SK-N-SH (cell line): Measurements from ENCODE around the gene MAMDC4. TPM values are rescaled to one million over a fixed set of nuclear protein-coding genes. Genes with fewer than 3 reads are reported as not detected.

Experiments used
- CTCF ChIA-PET: fragments of 300-600, 350-600 bp; formaldehyde crosslinking; extraction: SDS; loops from one replicate; lab custom pipeline; 2021; lab: Yijun Ruan, JAX
- POLR2A ChIA-PET: fragments of 350-600 bp; sonication (Branson Sonifier 250); formaldehyde crosslinking; extraction: SDS; loops from one replicate; lab custom pipeline; 2020; ENCODE audit warnings: antibody characterized with exemption, inconsistent platforms; lab: Yijun Ruan, JAX
- DNase-seq: peaks from one replicate; pipeline ENCODE4 v3.0.0; 2012
- H2AFZ ChIP-seq: fragments of 200-600 bp; sonication (generic); 2 replicates; pipeline ENCODE4 v1.8.1; 2016; ENCODE audit warnings: antibody characterized with exemption, mild to moderate bottlenecking, low read depth
- H3F3A ChIP-seq: fragments of 200-600 bp; sonication (generic); replicated peaks from 2 replicates; pipeline ENCODE3; 2016; ENCODE audit warnings: antibody characterized with exemption, mild to moderate bottlenecking; ENCODE audit not compliant: insufficient read depth
- H3K27ac ChIP-seq, 2 experiments: fragments of 200-500 bp in 1 of 2; fragments of 200-600 bp in 1 of 2; sonication (Bioruptor generic) in 1 of 2; sonication (generic), shearing (Covaris generic) in 1 of 2; 2 replicates each; pipeline versions ENCODE4 v1.5.1 to v1.6.1; 2014 to 2016; ENCODE audit warnings: low read depth in 2 of 2, inconsistent platforms in 1 of 2, low read length in 1 of 2, mild to moderate bottlenecking in 1 of 2, mixed read lengths in 1 of 2
- H3K27me3 ChIP-seq: fragments of 200-600 bp; sonication (generic), shearing (Covaris generic); 2 replicates; pipeline ENCODE4 v1.6.1; 2016; ENCODE audit warnings: mixed run types; ENCODE audit not compliant: insufficient read depth
- H3K36me3 ChIP-seq, 2 experiments: fragments of 200-500 bp in 1 of 2; fragments of 200-600 bp in 1 of 2; sonication (Bioruptor generic) in 1 of 2; sonication (generic) in 1 of 2; replicated peaks in 1 of 2; 2 replicates each; pipeline versions ENCODE3 to v1.5.1; 2014 to 2016; ENCODE audit warnings: low read length in 1 of 2, mild to moderate bottlenecking in 1 of 2; ENCODE audit not compliant: insufficient read depth in 2 of 2, control insufficient read depth in 1 of 2
- H3K4me1 ChIP-seq, 2 experiments: fragments of 200-500 bp in 1 of 2; fragments of 200-600 bp in 1 of 2; sonication (Bioruptor generic) in 1 of 2; sonication (generic), shearing (Covaris generic) in 1 of 2; 2 replicates each; pipeline versions ENCODE4 v1.5.1 to v1.6.1; 2014 to 2016; ENCODE audit warnings: low read depth in 1 of 2, low read length in 1 of 2, mixed run types in 1 of 2; ENCODE audit not compliant: insufficient read depth in 2 of 2, control insufficient read depth in 1 of 2
- H3K4me2 ChIP-seq: fragments of 200-600 bp; sonication (generic), shearing (Covaris generic); 2 replicates; pipeline ENCODE4 v1.6.1; 2017; ENCODE audit warnings: mixed run types
- H3K4me3 ChIP-seq, 2 experiments: fragments of 200-500 bp in 1 of 2; fragments of 200-600 bp in 1 of 2; sonication (Bioruptor generic) in 1 of 2; sonication (generic), shearing (Covaris generic) in 1 of 2; 2 replicates each; pipeline versions ENCODE4 v1.5.1 to v1.8.1; 2014 to 2016; ENCODE audit warnings: low read depth in 2 of 2, inconsistent platforms in 1 of 2, low read length in 1 of 2, mild to moderate bottlenecking in 1 of 2, mixed read lengths in 1 of 2, moderate library complexity in 1 of 2
- H3K79me2 ChIP-seq: fragments of 200-600 bp; sonication (generic); 2 replicates; pipeline ENCODE4 v1.8.1; 2017; ENCODE audit warnings: mild to moderate bottlenecking; ENCODE audit not compliant: insufficient read depth
- H3K9ac ChIP-seq: fragments of 200-600 bp; sonication (generic); 2 replicates; pipeline ENCODE4 v1.6.1; 2017; ENCODE audit warnings: mixed run types
- H3K9me2 ChIP-seq: fragments of 200-600 bp; sonication (generic); 2 replicates; pipeline ENCODE4 v1.6.1; 2017; ENCODE audit warnings: mixed run types
- H3K9me3 ChIP-seq: fragments of 200-600 bp; sonication (generic); 2 replicates; pipeline ENCODE4 v1.6.1; 2017; ENCODE audit warnings: mixed run types, mild to moderate bottlenecking, moderate library complexity
- H4K20me1 ChIP-seq: fragments of 200-600 bp; sonication (generic); 2 replicates; pipeline ENCODE4 v1.6.1; 2017; ENCODE audit warnings: mild to moderate bottlenecking, mixed run types; ENCODE audit not compliant: insufficient read depth
- CHD2 ChIP-seq: fragments of 150-350 bp; IDR thresholded peaks from 2 replicates; pipeline ENCODE4 v1.6.1; 2018; ENCODE audit warnings: low read length; ENCODE audit not compliant: partially characterized antibody
- EP300 ChIP-seq, 2 experiments: IDR thresholded peaks; 2 replicates each; pipeline versions ENCODE4 v1.4.0 to v1.6.1; 2012; ENCODE audit warnings: borderline replicate concordance in 1 of 2, low read depth in 1 of 2, low read length in 1 of 2
- FOSL2 ChIP-seq: IDR thresholded peaks from 2 replicates; pipeline ENCODE4 v1.4.0; 2012; ENCODE audit warnings: low read depth, mild to moderate bottlenecking, moderate library complexity, borderline replicate concordance
- GABPA ChIP-seq: IDR thresholded peaks from 2 replicates; pipeline ENCODE4 v1.4.0; 2012; ENCODE audit warnings: low read depth, mild to moderate bottlenecking
- MAX ChIP-seq: IDR thresholded peaks from 2 replicates; pipeline ENCODE4 v1.4.0; 2012; ENCODE audit warnings: low read depth
- POLR2AphosphoS5 ChIP-seq: IDR thresholded peaks from 2 replicates; pipeline ENCODE4 v1.6.1; 2012; ENCODE audit warnings: low read depth, low read length
- SIN3A ChIP-seq: IDR thresholded peaks from 2 replicates; pipeline ENCODE4 v1.6.1; 2012; ENCODE audit warnings: low read depth, mild to moderate bottlenecking, low read length, moderate library complexity, borderline replicate concordance
- TEAD4 ChIP-seq: IDR thresholded peaks from 2 replicates; pipeline ENCODE4 v1.4.0; 2012; ENCODE audit warnings: mild to moderate bottlenecking, borderline replicate concordance; ENCODE audit not compliant: insufficient read depth
- YY1 ChIP-seq: IDR thresholded peaks from 2 replicates; pipeline ENCODE4 v1.4.0; 2012; ENCODE audit warnings: low read depth, mild to moderate bottlenecking
- WGBS: methylation state at CpG from one replicate; pipeline ENCODE4 v1.1.6; 2017; ENCODE audit warnings: low lambda C conversion rate; 5-methylcytosine and 5-hydroxymethylcytosine counted together
- polyA plus RNA-seq, 3 experiments: library from polyadenylated mRNA; depleted of rRNA; stranded (reverse); fragments of >200 nt; gene quantifications; 2 replicates each; pipeline ENCODE4 v1.2.3, GENCODE V29; 2012
- TF ChIP-seq, protein P1 (sequence below): IDR thresholded peaks from 2 replicates; pipeline ENCODE4; 2012
- TF ChIP-seq, protein P2 (sequence below): fragments of 150-350 bp; IDR thresholded peaks from 2 replicates; pipeline ENCODE4 v1.6.1; 2017; ENCODE audit warnings: antibody characterized with exemption, low read length, low read depth, borderline replicate concordance

MAMDC4 gene
- polyA plus RNA-seq, 1 of the 3 experiments (the other 2 are of a cell fraction): 4.2 TPM

DNA sequence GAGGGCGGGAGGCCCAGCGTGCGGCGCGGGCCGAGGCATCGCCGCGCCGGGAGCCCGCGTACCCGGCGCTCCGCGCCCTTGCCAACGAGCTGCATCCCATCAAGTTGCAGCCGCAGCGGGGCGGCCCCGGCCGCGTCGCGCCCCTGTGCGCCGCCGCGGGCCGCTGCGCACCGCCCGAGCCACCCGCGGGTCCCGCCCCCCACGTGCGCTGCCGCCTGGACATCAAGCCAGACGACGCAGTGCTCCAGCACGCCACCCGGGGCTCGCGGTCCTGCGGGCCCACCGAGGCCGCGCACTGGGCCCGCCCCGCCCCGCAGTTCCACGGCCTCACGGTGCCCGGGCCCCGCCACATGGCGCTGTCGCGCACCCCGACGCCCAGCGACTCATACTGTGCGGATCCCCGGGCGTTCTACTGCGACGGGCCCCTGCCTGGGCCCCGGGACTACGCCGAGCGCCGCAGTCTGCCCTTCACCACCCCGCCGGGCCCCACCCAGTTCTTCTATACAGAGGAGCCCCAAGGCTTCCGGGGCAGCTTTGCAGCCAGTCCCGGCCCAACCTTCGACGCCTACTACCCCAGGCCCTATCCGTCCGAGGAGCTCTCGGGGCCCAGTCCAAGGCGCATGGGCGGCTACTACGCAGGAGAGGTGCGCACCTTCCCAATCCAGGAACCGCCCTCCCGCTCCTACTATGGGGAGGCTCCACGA, 7.2 kb upstream of the MAMDC4 start (continued):
- TF ChIP-seq, protein P1, sequence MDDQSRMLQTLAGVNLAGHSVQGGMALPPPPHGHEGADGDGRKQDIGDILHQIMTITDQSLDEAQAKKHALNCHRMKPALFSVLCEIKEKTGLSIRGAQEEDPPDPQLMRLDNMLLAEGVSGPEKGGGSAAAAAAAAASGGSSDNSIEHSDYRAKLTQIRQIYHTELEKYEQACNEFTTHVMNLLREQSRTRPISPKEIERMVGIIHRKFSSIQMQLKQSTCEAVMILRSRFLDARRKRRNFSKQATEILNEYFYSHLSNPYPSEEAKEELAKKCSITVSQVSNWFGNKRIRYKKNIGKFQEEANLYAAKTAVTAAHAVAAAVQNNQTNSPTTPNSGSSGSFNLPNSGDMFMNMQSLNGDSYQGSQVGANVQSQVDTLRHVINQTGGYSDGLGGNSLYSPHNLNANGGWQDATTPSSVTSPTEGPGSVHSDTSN: no peak
- TF ChIP-seq FOSL2 (no peak), CHD2 (no peak)

- Histone ChIP-seq H3K4me3 (no peak overlapping the region), H3K9me3 (no peaks in the 10 kb centered on the region), H3F3A (peaks cover 17% of the 10 kb centered on the region)
- CTCF ChIA-PET: interaction anchor here (1.4 to 2.2 kb wide), 2 partner anchors 13 to 14 kb away, joined by 3 to 7 read pairs; no protein-coding TSS in a partner anchor
- TF ChIP-seq FOSL2: no peak
- TF ChIP-seq, protein P2, sequence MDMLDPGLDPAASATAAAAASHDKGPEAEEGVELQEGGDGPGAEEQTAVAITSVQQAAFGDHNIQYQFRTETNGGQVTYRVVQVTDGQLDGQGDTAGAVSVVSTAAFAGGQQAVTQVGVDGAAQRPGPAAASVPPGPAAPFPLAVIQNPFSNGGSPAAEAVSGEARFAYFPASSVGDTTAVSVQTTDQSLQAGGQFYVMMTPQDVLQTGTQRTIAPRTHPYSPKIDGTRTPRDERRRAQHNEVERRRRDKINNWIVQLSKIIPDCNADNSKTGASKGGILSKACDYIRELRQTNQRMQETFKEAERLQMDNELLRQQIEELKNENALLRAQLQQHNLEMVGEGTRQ: no peak
- no peak for TF ChIP-seq MAX
- no peak for TF ChIP-seq YY1
- TF ChIP-seq TEAD4: no peak
- TF ChIP-seq EP300 (IDR thresholded peaks at IDR 0.05; ENCODE audit: borderline replicate concordance in 1 of 2, low read depth in 1 of 2, low read length in 1 of 2): no peak
- no peak for TF ChIP-seq GABPA
- no peak for TF ChIP-seq POLR2AphosphoS5
- TF ChIP-seq, protein P1: no peak
- TF ChIP-seq SIN3A: no peak
- TF ChIP-seq, all 33 proteins: peak for 0
- Histone ChIP-seq H3K27me3 (no peaks in the 10 kb centered on the region), H3K9ac (no peak overlapping the region), H3K9me2 (no peaks in the 10 kb centered on the region), H3K4me1 (peaks cover 24 to 33% of the 10 kb centered on the region in 2 experiments; a peak in 2 of 4 replicates), H4K20me1 (peaks cover 10% of the 10 kb centered on the region; the same call in 1 of the 2 replicates), H3K4me2 (no peak overlapping the region), H3K79me2 (peaks cover 18% of the 10 kb centered on the region; the same call in 1 of the 2 replicates), H3K27ac (no peak overlapping the region), H2AFZ (no peak overlapping the region), H3K36me3 (peaks cover 0 to 7% of the 10 kb centered on the region in 2 experiments)
- POLR2A ChIA-PET: no interaction called here
- DNase-seq: no peak
- WGBS: 99% methylated on average over 48 of the region's 102 CpGs
These were observed 6.5 kb upstream of the MAMDC4 start for GRCh38 chr9:136845465-136846260.
